SIG-M5 (cell line): ENCODE results near the gene TRPM4.

ENCODE experiments used
- DNase-seq: peaks from one replicate; lab custom pipeline; 2025; lab: John Stamatoyannopoulos, UW

TRPM4 gene

DNA sequence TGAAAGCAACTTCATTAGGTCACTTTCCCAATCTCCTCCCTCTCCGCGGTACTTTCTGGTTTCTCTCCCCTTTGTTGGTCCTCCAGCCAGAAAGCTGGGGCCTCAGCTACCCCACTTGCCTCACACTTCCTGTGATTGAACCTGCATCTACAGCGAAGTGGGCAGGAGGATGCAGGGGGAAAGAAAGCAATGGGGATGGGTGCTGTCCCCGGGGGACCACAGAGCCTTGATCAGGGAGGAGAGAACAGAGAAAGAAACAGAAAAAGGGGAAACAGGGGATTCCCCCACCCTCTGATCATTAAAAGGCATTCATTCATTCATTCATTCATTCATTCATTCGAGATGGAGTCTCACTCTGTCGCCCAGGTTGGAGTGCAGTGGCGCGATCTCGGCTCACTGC, 74.2 kb downstream of the TRPM4 start:
- no peak for DNase-seq

- no peak for DNase-seq
These were observed 75.6 kb downstream of the TRPM4 start for GRCh38 chr19:49233163-49233562.

- no peak for DNase-seq
These were observed 84.2 kb downstream of the TRPM4 start for GRCh38 chr19:49241769-49242168.

- DNase-seq, result no peak
These were observed 85.5 kb downstream of the TRPM4 start for GRCh38 chr19:49243129-49243528.

GRCh38 chr19:49243726-49244125, 86.1 kb downstream of the TRPM4 start:
- DNase-seq, result no peak

DNA sequence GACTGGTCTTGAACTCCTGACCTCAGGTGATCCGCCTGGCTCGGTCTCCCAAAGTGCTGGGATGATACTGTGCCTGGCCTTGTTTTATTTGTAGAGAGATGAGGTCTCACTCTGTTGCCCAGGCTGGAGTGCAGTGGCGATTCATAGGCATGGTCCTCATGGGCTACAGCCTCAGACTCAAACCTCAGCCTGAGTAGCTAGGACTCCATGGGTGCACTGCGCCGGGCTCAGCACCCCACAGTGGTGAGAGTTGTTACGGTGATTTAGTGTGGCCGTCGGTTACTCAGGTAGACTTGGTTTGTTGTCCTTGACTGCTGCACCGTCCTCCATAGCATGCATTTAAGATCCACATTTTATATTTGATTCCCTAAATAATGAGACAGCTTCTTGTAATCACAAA, 86.7 kb downstream of the TRPM4 start:
- no peak for DNase-seq

- no peak for DNase-seq
These were observed 90.1 kb downstream of the TRPM4 start for GRCh38 chr19:49247676-49248075.

DNA sequence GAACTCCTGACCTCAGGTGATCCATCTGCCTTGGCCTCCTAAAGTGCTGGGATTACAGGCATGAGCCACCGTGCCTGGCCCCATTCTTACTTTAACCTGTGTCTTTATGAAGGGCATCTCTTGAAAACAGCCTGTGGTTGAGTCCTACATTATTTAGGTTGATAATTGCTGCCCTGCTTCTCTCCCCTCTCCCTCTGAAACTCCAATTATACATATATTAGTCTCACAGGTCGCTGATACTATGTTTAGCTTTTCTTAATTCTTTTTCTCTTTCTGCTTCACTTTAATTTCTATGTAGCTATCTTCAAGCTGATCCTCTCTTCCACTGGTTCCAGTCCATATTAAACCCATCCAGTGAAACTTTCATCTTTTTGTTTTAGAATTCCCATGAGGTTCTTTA, 92.3 kb downstream of the TRPM4 start:
- no peak for DNase-seq

- no peak for DNase-seq
These were observed 98.1 kb downstream of the TRPM4 start for GRCh38 chr19:49255674-49256073.

GRCh38 chr19:49256691-49257090, 99.1 kb downstream of the TRPM4 start:
- DNase-seq, result no peak
